ENCODE results near the gene TRMT5.

TRMT5 gene

GRCh38 chr14:60980811-60981632 lies at the start of gene TRMT5, which contains the start of gene SLC38A6:
TSS of gene TRMT5 (minus strand) at chr14:60981079. CDS start at chr14:60980973, 106 bp downstream.
TSS of gene SLC38A6 (plus strand) at chr14:60981245. CDS start at chr14:60981278, 33 bp downstream.
- DNase-seq = peak; percentile 92

GRCh38 chr14:61026526-61026925 lies 45.6 kb upstream of the TRMT5 start:
- no peak for DNase-seq

- peak; percentile 62 for DNase-seq
Observed at GRCh38 chr14:61025251-61026223, 44.7 kb upstream of the TRMT5 start.

- no peak for DNase-seq
Observed at GRCh38 chr14:61019537-61019936, 38.7 kb upstream of the TRMT5 start.

- no peak for DNase-seq
Observed at GRCh38 chr14:61003571-61003970, 22.7 kb upstream of the TRMT5 start.

- DNase-seq = no peak
Observed at GRCh38 chr14:60999536-60999935, 18.7 kb upstream of the TRMT5 start.

- no peak for DNase-seq
Observed at GRCh38 chr14:60998617-60999016, 17.7 kb upstream of the TRMT5 start.

- DNase-seq = no peak
Observed at GRCh38 chr14:60989599-60989998, 8.7 kb upstream of the TRMT5 start.

- DNase-seq = no peak
Observed at GRCh38 chr14:60986500-60986899, 5.6 kb upstream of the TRMT5 start.

GRCh38 chr14:60984196-60984595 lies 3.3 kb upstream of the TRMT5 start:
- DNase-seq = no peak

- DNase-seq = peak; percentile 2
Observed at GRCh38 chr14:60981633-60982455, 965 bp upstream of the TRMT5 start.

- DNase-seq = no peak
Observed at GRCh38 chr14:60977847-60978246, 3.0 kb downstream of the TRMT5 start.

GRCh38 chr14:60975551-60975950 lies 5.3 kb downstream of the TRMT5 start:
- DNase-seq = no peak

GRCh38 chr14:60974090-60974651 lies 6.7 kb downstream of the TRMT5 start:
- DNase-seq = no peak

GRCh38 chr14:60973070-60973469 lies 7.8 kb downstream of the TRMT5 start:
- no peak for DNase-seq

- no peak for DNase-seq
Observed at GRCh38 chr14:60972295-60972694, 8.6 kb downstream of the TRMT5 start.

GRCh38 chr14:60971271-60971670 lies 9.6 kb downstream of the TRMT5 start:
- no peak for DNase-seq

- DNase-seq = no peak
Observed at GRCh38 chr14:60970146-60970545, 10.7 kb downstream of the TRMT5 start.

- DNase-seq = no peak
Observed at GRCh38 chr14:60968671-60969070, 12.2 kb downstream of the TRMT5 start.

- DNase-seq = no peak
Observed at GRCh38 chr14:60968099-60968498, 12.8 kb downstream of the TRMT5 start.

GRCh38 chr14:60965402-60965801 lies 15.5 kb downstream of the TRMT5 start:
- DNase-seq = no peak

GRCh38 chr14:60964904-60965303 lies 16.0 kb downstream of the TRMT5 start:
- DNase-seq = no peak

Data from CD4-positive, alpha-beta T cell treated with Interleukin-12 subunit alpha and Interleukin-12 subunit beta, for 1 hour (primary cell).